Measurements from ENCODE around the gene PIGQ. TPM values are rescaled to one million over a fixed set of nuclear protein-coding genes. Genes with fewer than 3 reads are reported as not detected.
A peak's percentile ranks its signal among the peaks of the same experiment; 100 is the strongest.

The PIGQ gene
- total RNA-seq, 1 donor from 2014 or later, result 12.3 TPM

DNA sequence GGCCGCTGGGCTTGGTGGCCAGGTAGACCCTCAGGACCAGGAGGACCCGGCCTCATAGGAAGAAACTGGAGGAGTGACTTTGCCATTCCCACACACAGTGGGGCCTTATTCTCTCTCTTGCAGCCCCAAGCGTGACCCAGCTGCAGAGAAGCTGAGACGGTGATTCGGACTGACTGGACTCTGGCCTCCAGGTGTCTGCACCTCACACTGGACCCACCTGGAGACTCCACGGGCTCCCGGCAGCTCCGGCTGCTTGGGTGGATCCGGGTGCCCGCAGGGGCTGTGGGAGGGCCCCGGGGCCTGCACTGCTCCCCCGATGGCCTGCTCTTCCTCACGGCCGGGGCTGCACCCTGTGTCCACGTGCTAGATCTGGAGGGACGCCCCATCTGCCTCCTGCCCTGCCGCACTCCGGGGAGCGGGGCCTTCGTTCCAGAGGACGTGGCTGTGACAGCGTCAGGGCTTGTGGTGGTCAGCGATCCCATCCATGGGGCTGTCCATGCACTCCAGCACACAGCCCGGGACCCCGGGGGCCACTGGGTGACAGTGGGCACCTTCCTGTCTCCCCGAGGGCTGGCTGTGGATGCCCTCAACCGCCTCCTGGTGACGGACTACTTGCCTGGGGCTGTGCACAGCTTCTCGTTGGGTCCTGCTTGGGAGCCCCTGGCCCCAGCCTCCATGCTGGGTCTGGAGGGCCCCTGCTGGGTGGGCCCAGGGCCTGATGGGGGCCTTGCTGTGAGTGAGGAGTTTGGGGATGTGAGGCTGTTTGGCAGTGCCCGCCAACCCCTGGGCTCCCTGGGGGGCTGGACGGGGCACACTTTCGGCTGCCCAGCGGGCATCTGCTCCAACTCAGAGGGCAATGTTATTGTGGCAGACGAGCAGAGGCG is 2.2 kb upstream of the PIGQ start:
- DNase-seq (ENCODE audit: low read depth in 2 of 2), result no peak

DNA sequence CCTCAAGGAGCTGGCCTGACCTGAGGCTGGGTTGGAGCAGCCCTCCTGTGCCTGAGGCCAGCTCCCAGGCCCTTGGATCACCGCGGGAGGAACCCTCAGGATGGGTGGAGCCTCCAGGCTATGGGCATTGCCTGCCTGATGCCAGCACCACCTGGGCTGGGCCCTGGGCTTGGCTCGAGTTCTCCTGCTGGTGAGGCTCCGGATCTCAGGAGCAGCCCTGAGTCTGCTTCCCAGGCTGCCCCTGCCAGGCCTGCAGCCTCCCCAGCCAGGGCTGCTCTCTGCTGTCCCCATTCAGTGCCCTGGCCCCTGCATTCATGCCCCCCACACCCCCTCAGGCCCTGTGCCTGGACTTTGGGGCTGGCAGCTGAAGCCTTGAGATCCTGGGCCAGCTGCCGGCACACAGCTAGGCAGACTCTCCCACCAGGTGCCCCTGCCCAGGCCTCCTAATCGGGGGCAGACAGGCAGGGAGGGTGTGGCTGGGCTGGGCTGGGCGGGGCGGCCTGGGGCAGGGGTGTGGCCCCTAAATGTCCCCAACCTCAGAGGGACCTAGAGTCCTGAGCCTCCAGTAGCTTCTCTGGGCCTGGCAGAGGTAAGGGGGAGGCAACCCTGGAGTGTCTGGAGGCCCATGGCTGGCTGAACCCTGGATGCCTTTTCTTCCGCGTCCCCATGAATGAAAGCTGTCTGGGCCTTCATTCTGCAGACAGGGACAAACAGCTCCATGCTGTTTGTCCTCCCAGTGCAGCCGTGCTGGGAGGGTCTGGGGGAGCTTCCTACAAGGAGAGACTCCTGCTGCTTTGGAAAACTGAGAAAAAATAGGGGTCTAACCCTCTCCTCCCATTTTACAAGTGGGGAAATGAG is 1.1 kb upstream of the PIGQ start:
- DNase-seq (ENCODE audit: low read depth in 2 of 2), result no peak

GRCh38 chr16:572865-573650 is 3.3 kb downstream of the PIGQ start:
- no peak for DNase-seq (ENCODE audit: low read depth in 2 of 2)

DNA sequence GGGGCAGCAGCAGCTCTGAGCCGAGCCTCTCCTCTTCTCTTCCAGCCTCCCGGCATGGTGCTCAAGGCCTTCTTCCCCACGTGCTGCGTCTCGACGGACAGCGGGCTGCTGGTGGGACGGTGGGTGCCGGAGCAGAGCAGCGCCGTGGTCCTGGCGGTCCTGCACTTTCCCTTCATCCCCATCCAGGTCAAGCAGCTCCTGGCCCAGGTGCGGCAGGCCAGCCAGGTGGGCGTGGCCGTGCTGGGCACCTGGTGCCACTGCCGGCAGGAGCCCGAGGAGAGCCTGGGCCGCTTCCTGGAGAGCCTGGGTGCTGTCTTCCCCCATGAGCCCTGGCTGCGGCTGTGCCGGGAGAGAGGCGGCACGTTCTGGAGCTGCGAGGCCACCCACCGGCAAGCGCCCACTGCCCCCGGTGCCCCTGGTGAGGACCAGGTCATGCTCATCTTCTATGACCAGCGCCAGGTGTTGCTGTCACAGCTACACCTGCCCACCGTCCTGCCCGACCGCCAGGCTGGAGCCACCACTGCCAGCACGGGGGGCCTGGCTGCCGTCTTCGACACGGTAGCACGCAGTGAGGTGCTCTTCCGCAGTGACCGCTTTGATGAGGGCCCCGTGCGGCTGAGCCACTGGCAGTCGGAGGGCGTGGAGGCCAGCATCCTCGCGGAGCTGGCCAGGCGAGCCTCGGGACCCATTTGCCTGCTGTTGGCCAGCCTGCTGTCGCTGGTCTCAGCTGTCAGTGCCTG is 4.4 kb downstream of the PIGQ start:
- DNase-seq (ENCODE audit: low read depth in 2 of 2), result no peak

GRCh38 chr16:575354-576196 is 5.8 kb downstream of the PIGQ start:
- DNase-seq (ENCODE audit: low read depth in 2 of 2), result no peak

GRCh38 chr16:576197-576822 is 6.5 kb downstream of the PIGQ start:
- peak in 1 of 2 donors; percentile 18 for DNase-seq (ENCODE audit: low read depth in 2 of 2)

- DNase-seq (ENCODE audit: low read depth in 2 of 2), result no peak
Measured at GRCh38 chr16:576823-577201, 7.0 kb downstream of the PIGQ start.

DNA sequence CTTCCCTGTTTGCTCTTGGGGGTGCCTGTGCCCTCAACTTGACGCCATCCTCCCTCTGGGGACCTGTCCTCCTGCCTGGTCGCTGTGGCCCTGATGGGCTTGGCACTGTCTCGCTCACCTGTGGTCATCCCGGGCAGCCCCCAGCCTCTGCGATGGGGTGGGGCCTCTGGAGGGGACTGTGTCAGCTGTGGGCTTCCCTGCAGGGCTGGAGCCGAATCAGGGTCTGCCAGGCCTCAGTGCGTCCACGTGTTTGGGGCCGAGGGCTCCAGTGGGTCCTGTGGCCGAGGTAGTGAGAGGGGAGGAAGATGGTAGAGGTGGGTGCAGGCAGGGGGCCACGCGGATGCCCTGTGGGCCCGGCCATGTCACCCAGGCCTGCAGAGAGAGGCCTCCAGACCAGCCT is 8.0 kb downstream of the PIGQ start:
- no peak for DNase-seq (ENCODE audit: low read depth in 2 of 2)

- no peak for DNase-seq (ENCODE audit: low read depth in 2 of 2)
Measured at GRCh38 chr16:578232-578869, 8.6 kb downstream of the PIGQ start.

DNA sequence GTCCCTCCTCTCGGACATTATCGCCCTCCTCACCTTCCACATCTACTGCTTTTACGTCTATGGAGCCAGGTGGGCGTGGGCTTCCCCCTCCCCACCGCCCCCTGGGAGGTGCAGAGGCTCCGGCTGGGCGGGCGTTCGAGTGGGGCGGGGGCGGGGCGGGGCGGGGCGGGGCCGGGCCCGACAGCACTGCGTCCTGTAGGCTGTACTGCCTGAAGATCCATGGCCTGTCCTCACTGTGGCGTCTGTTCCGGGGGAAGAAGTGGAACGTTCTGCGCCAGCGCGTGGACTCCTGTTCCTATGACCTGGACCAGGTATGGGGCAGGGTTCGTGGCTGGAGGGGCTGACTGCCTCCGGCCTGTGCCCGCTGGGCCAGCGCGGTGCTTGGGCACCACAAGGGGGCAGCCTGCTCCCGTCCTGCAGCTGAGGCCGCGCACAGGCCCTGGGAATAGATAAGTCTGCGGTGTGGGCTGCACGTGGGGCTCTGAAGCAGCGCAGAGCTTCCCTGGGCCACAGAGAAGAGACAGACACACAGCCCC is 9.2 kb downstream of the PIGQ start:
- peak in 1 of 2 donors; percentile 75 for DNase-seq (ENCODE audit: low read depth in 2 of 2)

GRCh38 chr16:580141-580945 is 10.6 kb downstream of the PIGQ start:
- DNase-seq (ENCODE audit: low read depth in 2 of 2), result no peak

DNA sequence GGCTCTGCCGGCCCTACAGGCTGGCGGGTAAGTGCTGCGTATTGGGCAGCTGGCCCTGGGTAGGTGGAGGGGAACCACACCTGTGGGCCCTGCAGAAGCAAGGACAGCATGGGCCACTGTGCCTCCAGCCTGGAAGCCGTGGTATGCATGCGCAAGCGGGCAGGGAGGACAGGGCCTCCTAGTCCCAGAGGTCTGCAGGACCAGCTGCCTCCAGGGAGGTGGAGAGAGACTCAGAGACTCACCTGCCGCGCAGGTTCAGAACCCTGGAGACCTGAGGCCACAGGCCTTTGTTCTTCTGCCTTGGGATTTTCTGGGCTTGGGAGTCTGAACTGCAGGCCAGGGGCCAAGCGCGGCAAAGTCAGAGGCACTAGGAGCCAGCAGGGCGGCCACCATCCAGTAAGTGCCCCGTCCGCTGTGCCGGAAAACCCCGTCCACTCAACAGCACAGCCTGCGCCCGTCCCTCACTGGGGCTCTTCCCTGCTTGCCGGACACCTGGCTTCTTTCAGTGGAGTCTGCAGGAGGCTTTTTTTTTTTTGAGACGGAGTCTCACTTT is 11.3 kb downstream of the PIGQ start:
- no peak for DNase-seq (ENCODE audit: low read depth in 2 of 2)

- no peak for DNase-seq (ENCODE audit: low read depth in 2 of 2)
Measured at GRCh38 chr16:582218-582613, 12.4 kb downstream of the PIGQ start.

- no peak for DNase-seq (ENCODE audit: low read depth in 2 of 2)
Measured at GRCh38 chr16:582614-583331, 13.0 kb downstream of the PIGQ start.

DNA sequence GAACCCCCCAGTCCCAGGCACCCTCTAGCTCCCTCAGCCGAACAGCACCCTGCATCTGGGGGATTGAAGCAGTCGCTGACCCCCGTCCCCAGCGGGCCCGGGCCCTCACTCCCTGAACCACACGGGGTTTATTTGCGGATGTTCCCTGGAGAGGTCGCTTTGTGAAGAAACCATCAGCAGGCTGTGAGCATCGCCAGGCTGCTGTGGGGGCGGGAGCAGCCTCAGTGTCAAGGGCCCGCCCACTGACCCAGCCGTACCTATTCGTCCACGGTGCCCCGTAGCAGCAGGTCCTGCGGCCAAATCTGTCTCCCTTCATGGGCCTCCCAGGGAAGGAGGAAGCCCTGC is 13.7 kb downstream of the PIGQ start:
- no peak for DNase-seq (ENCODE audit: low read depth in 2 of 2)

- DNase-seq (ENCODE audit: low read depth in 2 of 2), result no peak
Measured at GRCh38 chr16:583815-584591, 14.2 kb downstream of the PIGQ start.

Measured in dermis microvascular lymphatic vessel endothelial cell (primary cell).